Smooth muscle cell of the pulmonary artery (primary cell): ENCODE measurements around the gene NDUFB4. TPM values are rescaled to one million over a fixed set of nuclear protein-coding genes. Genes with fewer than 3 reads are reported as not detected.

Source experiments
- total RNA-seq: library from RNA; depleted of rRNA; stranded (reverse); fragments of >200 nt; gene quantifications from 2 replicates; pipeline ENCODE4 v1.2.3, GENCODE V29; 2014

NDUFB4 gene
- total RNA-seq = 26.1 and 38.6 TPM in 2 replicates

DNA sequence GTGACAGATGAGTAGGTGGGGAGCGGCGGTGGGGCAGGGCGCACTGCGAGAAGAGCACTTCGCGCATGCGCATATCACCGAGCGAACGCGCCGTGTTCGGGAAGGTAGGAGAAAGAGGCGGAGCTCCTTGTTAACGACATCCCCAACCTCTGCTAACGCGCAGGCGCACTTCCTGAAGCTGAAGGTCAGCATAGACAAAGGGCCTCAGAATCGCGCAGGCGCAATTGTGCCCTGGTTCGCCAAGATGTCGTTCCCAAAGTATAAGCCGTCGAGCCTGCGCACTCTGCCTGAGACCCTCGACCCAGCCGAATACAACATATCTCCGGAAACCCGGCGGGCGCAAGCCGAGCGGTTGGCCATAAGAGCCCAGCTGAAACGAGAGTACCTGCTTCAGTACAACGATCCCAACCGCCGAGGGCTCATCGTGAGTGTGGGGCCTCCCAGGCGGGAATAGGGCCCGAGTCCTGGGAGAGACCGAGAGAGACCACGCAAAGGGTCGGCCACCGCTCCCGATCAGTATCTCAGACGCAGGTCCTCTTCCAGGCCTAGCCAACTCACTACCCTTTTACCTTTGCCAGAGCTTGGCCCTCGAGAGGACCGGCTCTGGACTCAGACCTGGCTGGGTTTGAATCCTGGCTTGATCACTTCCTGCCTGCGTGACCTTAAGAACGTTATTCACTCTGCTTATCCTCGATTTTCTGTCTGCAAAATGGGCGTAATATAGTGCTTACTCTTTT, at the start of gene NDUFB4:
Gene NDUFB4, plus strand, starts transcription at position 221 of the 737 bp plus-strand sequence. Its CDS starts 24 bp downstream, at position 245.

Other genes with a start within 250 kb of the NDUFB4 start
- gene LRRC58, start 247.0 kb upstream of the NDUFB4 start, total RNA-seq = 30.2 and 32.8 TPM in 2 replicates
- 1,906 and 3,109 TPM in 2 replicates for gene FSTL1, start 145.3 kb upstream of the NDUFB4 start, total RNA-seq
- gene HGD, start 85.9 kb downstream of the NDUFB4 start, total RNA-seq = 0.40 and 1.3 TPM in 2 replicates
- gene RABL3, start 146.2 kb downstream of the NDUFB4 start, total RNA-seq = 16.7 and 18.4 TPM in 2 replicates
- gene GTF2E1, start 146.4 kb downstream of the NDUFB4 start, total RNA-seq = 11.7 and 11.9 TPM in 2 replicates